ENCODE data around the gene ACACA. TPM values are rescaled to one million over a fixed set of nuclear protein-coding genes. Genes with fewer than 3 reads are reported as not detected.

ACACA gene
- total and polyA plus RNA-seq, 8 donors: 9.1 to 31.6 (median 13.1) TPM

GRCh38 chr17:37191219-37191618, 215.4 kb downstream of the ACACA start:
- H3K4me1 ChIP-seq: no peaks in the 10 kb centered on the region
- WGBS, 2 donors: 94 to 98% methylated on average over 2 of the region's 2 CpGs
- intact Hi-C loops (cut with DNase I): no loop called here
- no peaks in the 10 kb centered on the region for H3K9me3 ChIP-seq
- no peaks in the 10 kb centered on the region for H3K36me3 ChIP-seq
- TF ChIP-seq, protein P1, sequence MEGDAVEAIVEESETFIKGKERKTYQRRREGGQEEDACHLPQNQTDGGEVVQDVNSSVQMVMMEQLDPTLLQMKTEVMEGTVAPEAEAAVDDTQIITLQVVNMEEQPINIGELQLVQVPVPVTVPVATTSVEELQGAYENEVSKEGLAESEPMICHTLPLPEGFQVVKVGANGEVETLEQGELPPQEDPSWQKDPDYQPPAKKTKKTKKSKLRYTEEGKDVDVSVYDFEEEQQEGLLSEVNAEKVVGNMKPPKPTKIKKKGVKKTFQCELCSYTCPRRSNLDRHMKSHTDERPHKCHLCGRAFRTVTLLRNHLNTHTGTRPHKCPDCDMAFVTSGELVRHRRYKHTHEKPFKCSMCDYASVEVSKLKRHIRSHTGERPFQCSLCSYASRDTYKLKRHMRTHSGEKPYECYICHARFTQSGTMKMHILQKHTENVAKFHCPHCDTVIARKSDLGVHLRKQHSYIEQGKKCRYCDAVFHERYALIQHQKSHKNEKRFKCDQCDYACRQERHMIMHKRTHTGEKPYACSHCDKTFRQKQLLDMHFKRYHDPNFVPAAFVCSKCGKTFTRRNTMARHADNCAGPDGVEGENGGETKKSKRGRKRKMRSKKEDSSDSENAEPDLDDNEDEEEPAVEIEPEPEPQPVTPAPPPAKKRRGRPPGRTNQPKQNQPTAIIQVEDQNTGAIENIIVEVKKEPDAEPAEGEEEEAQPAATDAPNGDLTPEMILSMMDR (IDR thresholded peaks at IDR 0.05): no peak
- no peak overlapping the region for H3K27ac ChIP-seq
- FAIRE-seq: no peak
- no peak overlapping the region for H3K4me3 ChIP-seq
- no peak for DNase-seq
- no peak for ATAC-seq
- no peaks in the 10 kb centered on the region for H3K27me3 ChIP-seq

- ATAC-seq: no peak
- FAIRE-seq: no peak
- no peaks in the 10 kb centered on the region for H3K9me3 ChIP-seq
- H3K27me3 ChIP-seq: no peaks in the 10 kb centered on the region
- no peak overlapping the region for H3K4me3 ChIP-seq
- no peak overlapping the region for H3K27ac ChIP-seq
- no peak for DNase-seq
- no peaks in the 10 kb centered on the region for H3K4me1 ChIP-seq
- no peaks in the 10 kb centered on the region for H3K36me3 ChIP-seq
- intact Hi-C loops (cut with DNase I): no loop called here
- TF ChIP-seq, protein P1 (IDR thresholded peaks at IDR 0.05): peak in 1 of 4 donors; percentile 15
Measured at GRCh38 chr17:37190493-37190892, 216.1 kb downstream of the ACACA start.

- ATAC-seq: no peak
- no peaks in the 10 kb centered on the region for H3K9me3 ChIP-seq
- no peaks in the 10 kb centered on the region for H3K27me3 ChIP-seq
- no peaks in the 10 kb centered on the region for H3K36me3 ChIP-seq
- DNase-seq: no peak
- WGBS, 2 donors: 90 to 93% methylated on average over 11 of the region's 11 CpGs
- intact Hi-C loops (cut with DNase I): no loop called here
- FAIRE-seq: no peak
- no peak overlapping the region for H3K4me3 ChIP-seq
- TF ChIP-seq, protein P1 (IDR thresholded peaks at IDR 0.05): no peak
- H3K27ac ChIP-seq: no peak overlapping the region
- H3K4me1 ChIP-seq: no peaks in the 10 kb centered on the region
Measured at GRCh38 chr17:37188157-37188556, 218.5 kb downstream of the ACACA start.

GRCh38 chr17:37187262-37187661, 219.4 kb downstream of the ACACA start:
- ATAC-seq (no peak), DNase-seq (no peak), FAIRE-seq (no peak)
- Histone ChIP-seq H3K27ac (no peak overlapping the region), H3K27me3 (no peaks in the 10 kb centered on the region), H3K36me3 (no peaks in the 10 kb centered on the region), H3K4me3 (no peak overlapping the region), H3K4me1 (no peaks in the 10 kb centered on the region), H3K9me3 (no peaks in the 10 kb centered on the region)
- TF ChIP-seq, protein P1 (IDR thresholded peaks at IDR 0.05): no peak
- intact Hi-C loops (cut with DNase I): no loop called here
- 82% methylated on average over 3 of the region's 3 CpGs for WGBS, 2 donors

- H3K4me1 ChIP-seq: no peaks in the 10 kb centered on the region
- FAIRE-seq (no peak), DNase-seq (no peak), ATAC-seq (no peak)
- H3K27me3 ChIP-seq: no peaks in the 10 kb centered on the region
- peaks cover 0 to 7% (median 0%) of the 10 kb centered on the region in 3 donors for H3K36me3 ChIP-seq
- H3K27ac ChIP-seq: no peak overlapping the region
- TF ChIP-seq, protein P1 (IDR thresholded peaks at IDR 0.05): no peak
- H3K9me3 ChIP-seq: no peaks in the 10 kb centered on the region
- intact Hi-C loops (cut with DNase I): no loop called here
- WGBS, 2 donors: 83 to 85% methylated on average over 6 of the region's 6 CpGs
- H3K4me3 ChIP-seq: no peak overlapping the region
Measured at GRCh38 chr17:37182786-37183465, 223.7 kb downstream of the ACACA start.
